A549 (cell line): ENCODE results near the gene FOXP1. TPM values are rescaled to one million over a fixed set of nuclear protein-coding genes. Genes with fewer than 3 reads are reported as not detected.

Experiments used
- ATAC-seq, 2 experiments: fragments of 200-7000 bp in 1 of 2; fragments of >200 bp in 1 of 2; cut with Nextera tagmentation in 1 of 2; cut with Tn5 transposase in 1 of 2; 3 replicates each; pipeline versions ENCODE4 v1.8.0 to v1.9.1; 2018 to 2020; ENCODE audit warnings: mild to moderate bottlenecking in 1 of 2, moderate library complexity in 1 of 2
- CTCF ChIA-PET: fragments of 300-600 bp; sonication (Branson Sonifier 250); formaldehyde crosslinking; extraction: SDS; loops from one replicate; lab custom pipeline; 2021; ENCODE audit warnings: antibody characterized with exemption, inconsistent platforms; lab: Yijun Ruan, JAX
- POLR2A ChIA-PET: fragments of 350-600 bp; formaldehyde crosslinking; extraction: SDS; loops from one replicate; lab custom pipeline; 2021; ENCODE audit warnings: antibody characterized with exemption, inconsistent platforms; lab: Yijun Ruan, JAX
- DNase-seq, 2 experiments: peaks; one replicate each; pipeline versions ENCODE4 v3.0.0 to v3.0.0-alpha.2; 2011 to 2016; ENCODE audit warnings: low read depth in 1 of 2, low spot score in 1 of 2
- FAIRE-seq: peaks from 2 replicates; lab custom pipeline; 2011; peaks lifted over from hg19 to GRCh38; lab: Jason Lieb, UNC
- H3K27ac ChIP-seq, 2 experiments: fragments of >200 bp; sonication (Bioruptor Twin); formaldehyde crosslinking; 3 replicates each; pipeline ENCODE4 v1.5.1; 2016 to 2017
- H3K4me1 ChIP-seq: fragments of >200 bp; sonication (Bioruptor Twin); formaldehyde crosslinking; 3 replicates; pipeline ENCODE4 v1.6.1; 2016
- H3K4me2 ChIP-seq: fragments of >200 bp; sonication (Bioruptor Twin); formaldehyde crosslinking; 3 replicates; pipeline ENCODE4 v1.6.1; 2016
- H3K4me3 ChIP-seq: fragments of >200 bp; sonication (Bioruptor Twin); formaldehyde crosslinking; 3 replicates; pipeline ENCODE4 v1.5.1; 2016
- H3K9me3 ChIP-seq: fragments of >200 bp; sonication (Bioruptor Twin); formaldehyde crosslinking; 3 replicates; pipeline ENCODE4 v1.6.1; 2016
- CTCF ChIP-seq: fragments of >200 bp; sonication (Bioruptor Twin); formaldehyde crosslinking; IDR thresholded peaks from 3 replicates; pipeline ENCODE4 v1.5.1; 2016
- E2F6 ChIP-seq: IDR thresholded peaks from 2 replicates; pipeline ENCODE4 v1.6.1; 2012; ENCODE audit warnings: low read depth, borderline replicate concordance
- EHMT2 ChIP-seq: fragments of 200-600 bp; sonication (generic); IDR thresholded peaks from 2 replicates; pipeline ENCODE4 v1.6.1; 2016; ENCODE audit warnings: antibody characterized with exemption, low read depth, mild to moderate bottlenecking, moderate library complexity
- FOSB ChIP-seq: fragments of 250-450 bp; sonication (Bioruptor Pico); IDR thresholded peaks from 2 replicates; pipeline ENCODE4 v1.5.0; 2020; ENCODE audit warnings: mild to moderate bottlenecking, moderate library complexity
- HDAC2 ChIP-seq: fragments of 200-600 bp; sonication (generic); IDR thresholded peaks from 2 replicates; pipeline ENCODE4 v1.6.1; 2016
- HOXB5 ChIP-seq: fragments of 250-450 bp; sonication (Bioruptor Pico); IDR thresholded peaks from 2 replicates; pipeline ENCODE4 v1.5.0; 2020; ENCODE audit warnings: mild to moderate bottlenecking, moderate library complexity
- JUN ChIP-seq, 2 experiments: fragments of >200 bp; sonication (Bioruptor Twin); formaldehyde crosslinking; IDR thresholded peaks; 2 replicates in 1 of 2; 3 replicates in 1 of 2; pipeline ENCODE4 v1.6.1; 2016 to 2017
- JUNB ChIP-seq: fragments of >200 bp; sonication (Bioruptor Twin); formaldehyde crosslinking; IDR thresholded peaks from 2 replicates; pipeline ENCODE4 v1.6.1; 2016
- KDM1A ChIP-seq: fragments of 200-600 bp; sonication (generic); IDR thresholded peaks from 2 replicates; pipeline ENCODE4 v1.6.1; 2016; ENCODE audit warnings: low read depth, mild to moderate bottlenecking
- KDM5A ChIP-seq: fragments of 200-600 bp; sonication (generic); IDR thresholded peaks from 2 replicates; pipeline ENCODE4 v1.6.1; 2016; ENCODE audit warnings: antibody characterized with exemption, mild to moderate bottlenecking
- MAX ChIP-seq: IDR thresholded peaks from 2 replicates; pipeline ENCODE4 v1.6.1; 2012
- NFE2L2 ChIP-seq: fragments of 150-350 bp; conservative IDR thresholded peaks from 2 replicates; pipeline ENCODE4 v1.6.1; 2014; ENCODE audit warnings: low read length
- NPAS2 ChIP-seq: fragments of 250-450 bp; sonication (Bioruptor Pico); IDR thresholded peaks from 2 replicates; pipeline ENCODE4 v1.8.0; 2022; ENCODE audit warnings: mild to moderate bottlenecking, moderate library complexity, borderline replicate concordance
- NR3C1 ChIP-seq: fragments of >200 bp; sonication (Bioruptor Twin); formaldehyde crosslinking; IDR thresholded peaks from 3 replicates; pipeline ENCODE4 v1.6.1; 2017
- PBX3 ChIP-seq: IDR thresholded peaks from 2 replicates; pipeline ENCODE4 v1.6.1; 2012
- RCOR1 ChIP-seq: fragments of 150-350 bp; IDR thresholded peaks from 2 replicates; pipeline ENCODE4 v1.6.1; 2014; ENCODE audit warnings: antibody characterized with exemption, low read length, low read depth
- TP53 ChIP-seq: fragments of 250-450 bp; sonication (Bioruptor Pico); IDR thresholded peaks from 2 replicates; pipeline ENCODE4 v1.5.0; 2021; ENCODE audit warnings: mild to moderate bottlenecking, moderate library complexity
- USF2 ChIP-seq: fragments of 450-650 bp; IDR thresholded peaks from 2 replicates; pipeline ENCODE4 v1.6.1; 2014; ENCODE audit warnings: antibody characterized with exemption
- ZC3H11A ChIP-seq: fragments of 450-650 bp; IDR thresholded peaks from 2 replicates; pipeline ENCODE4 v1.6.1; 2014; ENCODE audit warnings: antibody characterized with exemption, mild to moderate bottlenecking
- WGBS: methylation state at CpG from one replicate; pipeline ENCODE4 v1.1.6; 2017; ENCODE audit errors: missing lambda C conversion rate; 5-methylcytosine and 5-hydroxymethylcytosine counted together
- polyA plus RNA-seq, 4 experiments: library from polyadenylated mRNA; depleted of rRNA in 3 of 4; stranded (reverse); fragments of >200 nt; fragmentation: RNase III in 1 of 4; extraction: RNeasy Plus Mini Kit Qiagen cat#74134 plus additional on column Dnase treatment in 1 of 4; gene quantifications; 2 replicates in 3 of 4; 3 replicates in 1 of 4; pipeline ENCODE4 v1.2.3, GENCODE V29; 2011 to 2017

Gene FOXP1
- polyA plus RNA-seq, 2 of the 4 experiments (the other 2 are of a cell fraction): 12.8 to 13.9 TPM

GRCh38 chr3:70919091-70919490 is 664.4 kb downstream of the FOXP1 start (continued):
- TF ChIP-seq PBX3 (no peak), E2F6 (no peak), KDM1A (no peak), HDAC2 (no peak), TP53 (CRISPR knock-in tag) (no peak)

- no peak overlapping the region for H3K4me2 ChIP-seq
- TF ChIP-seq FOSB (no peak), PBX3 (no peak), HOXB5 (CRISPR knock-in tag) (no peak), NR3C1 (no peak), MAX (no peak), USF2 (peak; percentile 16; the same call in 1 of the 2 replicates)
- POLR2A ChIA-PET: no interaction called here
- no peak overlapping the region for H3K27ac ChIP-seq
- FAIRE-seq: peak; percentile 46
- CTCF ChIA-PET: no interaction called here
- no peaks in the 10 kb centered on the region for H3K4me1 ChIP-seq
- no peaks in the 10 kb centered on the region for H3K9me3 ChIP-seq
- DNase-seq: no peak
- 43% methylated on average over 4 of the region's 4 CpGs for WGBS
- ATAC-seq: no peak
- H3K4me3 ChIP-seq: no peak overlapping the region
Observed at GRCh38 chr3:70916375-70917055, 667.0 kb downstream of the FOXP1 start.

- Histone ChIP-seq H3K27ac (no peak overlapping the region), H3K4me1 (no peaks in the 10 kb centered on the region), H3K4me3 (no peak overlapping the region), H3K4me2 (no peak overlapping the region), H3K9me3 (no peaks in the 10 kb centered on the region)
- POLR2A ChIA-PET: no interaction called here
- ATAC-seq (no peak), FAIRE-seq (no peak), DNase-seq (no peak)
- CTCF ChIA-PET: no interaction called here
- 79% methylated on average over 1 of the region's 1 CpG for WGBS
- TF ChIP-seq CTCF (no peak), TP53 (CRISPR knock-in tag) (no peak), NR3C1 (no peak), RCOR1 (no peak), JUNB (no peak), FOSB (no peak), JUN (IDR thresholded peaks at IDR 0.05) (no peak), KDM5A (no peak), ZC3H11A (no peak), HOXB5 (CRISPR knock-in tag) (no peak), EHMT2 (no peak), NPAS2 (CRISPR knock-in tag) (no peak), NFE2L2 (no peak)
Observed at GRCh38 chr3:70914862-70915261, 668.7 kb downstream of the FOXP1 start.
